ENCODE measurements around the gene NCAN. TPM values are rescaled to one million over a fixed set of nuclear protein-coding genes. Genes with fewer than 3 reads are reported as not detected.

The NCAN gene
- under 1 TPM in 4 of 6 experiments, not detected in 2; 0.04 to 0.07 (median 0.06) TPM for total RNA-seq
- long read RNA-seq: 0 reads

- TF ChIP-seq POLR2A (IDR thresholded peaks at IDR 0.05) (no peak), CTCF (IDR thresholded peaks at IDR 0.05) (no peak)
- Histone ChIP-seq H3K27ac (no peak within 1 kb of the TSS), H3K36me3 (no peaks in the 10 kb centered on the region), H3K27me3 (no peaks in the 10 kb centered on the region), H3K4me1 (no peaks in the 10 kb centered on the region), H3K9me3 (no peaks in the 10 kb centered on the region), H3K4me3 (no peak within 1 kb of the TSS)
- DNase-seq (no peak), ATAC-seq (no peak)
- intact Hi-C loops (cut with DNase I): no loop called here
- 7% methylated on average over 43 of the region's 54 CpGs for WGBS (ENCODE audit: insufficient coverage, low coverage, low lambda C conversion rate, missing lambda C conversion rate)
Observed at GRCh38 chr19:19211499-19212420, at the start of gene NCAN. TSS of gene NCAN (plus strand) at chr19:19211958. CDS start at chr19:19216954, 4,996 bp downstream.

DNA sequence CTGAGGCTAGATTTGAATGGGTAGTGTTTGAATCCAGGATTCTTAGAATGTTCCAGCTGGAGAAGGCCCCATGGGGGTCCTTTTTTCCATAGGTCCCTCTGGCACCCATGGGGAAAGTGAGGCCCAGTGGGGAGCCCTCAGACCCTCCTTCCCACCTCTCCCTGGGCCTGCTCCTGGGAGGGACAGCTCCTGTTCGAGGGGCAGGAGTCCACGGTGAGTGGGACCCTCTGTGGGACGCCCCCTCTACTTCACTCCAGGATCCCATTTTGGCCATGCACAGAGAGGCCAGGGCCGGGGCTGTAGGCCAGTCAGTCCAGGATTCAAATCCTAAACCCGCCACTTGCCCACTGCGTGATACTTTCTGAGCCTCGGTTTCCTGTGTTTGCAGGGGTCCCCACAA is 49.3 kb upstream of the NCAN start:
- intact Hi-C loops (cut with DNase I): no loop called here
- WGBS (ENCODE audit: insufficient coverage, low coverage, low lambda C conversion rate, missing lambda C conversion rate): no CpG with 5 or more reads among the region's 7 CpGs
- ATAC-seq: peak in 2 of 4 donors; percentile 7 to 14
- Histone ChIP-seq H3K4me3 (no peak overlapping the region), H3K27ac (no peak overlapping the region), H3K4me1 (no peaks in the 10 kb centered on the region), H3K36me3 (no peaks in the 10 kb centered on the region), H3K27me3 (no peaks in the 10 kb centered on the region), H3K9me3 (no peaks in the 10 kb centered on the region)
- TF ChIP-seq CTCF (IDR thresholded peaks at IDR 0.05): no peak
- TF ChIP-seq POLR2A (IDR thresholded peaks at IDR 0.05): no peak
- no peak for DNase-seq

DNA sequence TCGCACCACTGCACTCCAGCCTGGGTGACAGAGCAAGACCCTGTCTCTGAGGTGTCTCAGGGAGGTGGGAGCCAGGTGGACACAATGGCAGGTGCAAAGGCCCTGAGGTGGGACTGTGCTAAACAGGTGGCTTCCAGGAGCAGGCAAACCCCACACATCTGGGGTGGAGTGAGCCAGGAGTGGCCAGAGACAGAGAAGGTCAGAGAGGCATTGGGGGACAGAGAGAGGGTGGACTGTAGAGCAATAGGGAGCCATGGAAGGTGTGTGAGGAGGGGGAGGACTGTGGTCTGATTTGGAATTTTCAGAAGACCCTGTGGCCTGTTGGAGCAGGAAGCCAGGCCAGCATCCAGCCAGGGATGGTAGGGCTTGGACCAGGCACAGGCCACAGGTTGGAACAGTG is 46.4 kb upstream of the NCAN start:
- no CpG with 5 or more reads among the region's 1 CpG for WGBS (ENCODE audit: insufficient coverage, low coverage, low lambda C conversion rate, missing lambda C conversion rate)
- Histone ChIP-seq H3K36me3 (no peaks in the 10 kb centered on the region), H3K4me1 (peaks cover 0 to 5% (median 0%) of the 10 kb centered on the region in 4 donors), H3K9me3 (no peaks in the 10 kb centered on the region), H3K27me3 (no peaks in the 10 kb centered on the region), H3K27ac (no peak overlapping the region), H3K4me3 (no peak overlapping the region)
- ATAC-seq (no peak), DNase-seq (no peak)
- intact Hi-C loops (cut with DNase I): no loop called here
- TF ChIP-seq POLR2A (IDR thresholded peaks at IDR 0.05) (no peak), CTCF (IDR thresholded peaks at IDR 0.05) (no peak)

- no peak overlapping the region for H3K4me3 ChIP-seq
- ATAC-seq: no peak
- H3K27ac ChIP-seq: no peak overlapping the region
- WGBS (ENCODE audit: insufficient coverage, low coverage, low lambda C conversion rate, missing lambda C conversion rate): 68% methylated on average over 3 of the region's 3 CpGs
- DNase-seq: no peak
- intact Hi-C loops (cut with DNase I): no loop called here
- peaks cover 0 to 15% (median 0%) of the 10 kb centered on the region in 4 donors for H3K4me1 ChIP-seq
- H3K36me3 ChIP-seq: no peaks in the 10 kb centered on the region
- no peaks in the 10 kb centered on the region for H3K27me3 ChIP-seq
- no peak for TF ChIP-seq CTCF (IDR thresholded peaks at IDR 0.05)
- TF ChIP-seq POLR2A (IDR thresholded peaks at IDR 0.05): no peak
- no peaks in the 10 kb centered on the region for H3K9me3 ChIP-seq
Observed at GRCh38 chr19:19167612-19168011, 44.1 kb upstream of the NCAN start.

Measured in right lobe of liver (tissue), 6 donors.